Mucosa of stomach (tissue), 1 donor: Measurements from ENCODE around the gene GATD1.

ENCODE experiments used
- H3K27me3 ChIP-seq: one replicate; pipeline ENCODE4 v1.7.0; 2013; ENCODE audit warnings: mild to moderate bottlenecking, low read length; ENCODE audit not compliant: control insufficient read depth, insufficient read depth
- H3K36me3 ChIP-seq: one replicate; pipeline ENCODE4 v1.7.0; 2013; ENCODE audit warnings: low read length; ENCODE audit not compliant: control insufficient read depth, insufficient read depth
- H3K4me1 ChIP-seq: one replicate; pipeline ENCODE4 v1.7.0; 2013; ENCODE audit warnings: mild to moderate bottlenecking, low read length; ENCODE audit not compliant: control insufficient read depth, insufficient read depth
- H3K4me3 ChIP-seq: one replicate; pipeline ENCODE4 v1.7.0; 2013; ENCODE audit warnings: low read length
- H3K9ac ChIP-seq: one replicate; pipeline ENCODE4 v1.7.0; 2013; ENCODE audit warnings: mild to moderate bottlenecking, low read length, moderate library complexity
- H3K9me3 ChIP-seq: one replicate; pipeline ENCODE4 v1.7.0; 2013; ENCODE audit warnings: mild to moderate bottlenecking, low read length, moderate library complexity; ENCODE audit not compliant: control insufficient read depth
- donor health status: Pancreatic carcinoma.

The GATD1 gene

DNA sequence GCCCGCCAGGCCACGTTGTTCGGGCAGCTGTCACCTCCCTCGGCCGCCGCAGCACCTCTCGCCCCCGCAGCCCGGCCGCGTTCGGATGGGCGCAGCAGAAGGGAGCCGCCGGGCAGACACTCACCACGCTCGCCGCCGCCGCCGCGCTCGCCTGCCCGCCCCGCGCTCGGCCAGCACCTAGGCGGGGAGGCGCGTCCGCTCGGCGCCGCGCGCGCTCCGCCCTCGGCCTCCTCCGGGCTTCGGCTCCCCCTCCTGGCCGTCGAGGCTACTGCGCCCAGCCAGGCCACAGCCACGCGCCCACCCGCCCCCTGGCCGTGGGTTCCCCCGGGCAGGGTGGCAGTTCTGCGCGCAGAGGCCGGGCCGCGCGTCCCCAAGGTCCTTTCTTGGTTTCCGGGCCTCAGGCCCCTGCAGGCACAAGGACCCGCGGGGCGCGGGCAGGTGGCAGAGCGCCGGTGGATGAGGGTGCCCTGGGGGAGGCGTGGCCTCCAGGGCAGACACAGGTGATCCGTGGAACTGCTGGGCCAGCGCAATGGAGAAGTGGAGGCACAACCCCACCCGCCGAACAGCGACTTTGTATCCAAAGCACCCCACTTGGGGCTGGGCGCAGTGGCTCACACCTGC, 20.9 kb upstream of the GATD1 start, which contains the start of gene SLC25A22:
SLC25A22 (minus strand) TSS at position 189 of the 621 bp plus-strand sequence. CDS start 3,275 bp downstream, outside the sequence.
- H3K9me3 ChIP-seq, result no peaks in the 10 kb centered on the region
- H3K4me3 ChIP-seq, result peak within 1 kb of the TSS; percentile 35
- H3K9ac ChIP-seq, result peak within 1 kb of the TSS; percentile 65
- no peaks in the 10 kb centered on the region for H3K27me3 ChIP-seq
- no peaks in the 10 kb centered on the region for H3K36me3 ChIP-seq
- peaks cover 29% of the 10 kb centered on the region for H3K4me1 ChIP-seq

DNA sequence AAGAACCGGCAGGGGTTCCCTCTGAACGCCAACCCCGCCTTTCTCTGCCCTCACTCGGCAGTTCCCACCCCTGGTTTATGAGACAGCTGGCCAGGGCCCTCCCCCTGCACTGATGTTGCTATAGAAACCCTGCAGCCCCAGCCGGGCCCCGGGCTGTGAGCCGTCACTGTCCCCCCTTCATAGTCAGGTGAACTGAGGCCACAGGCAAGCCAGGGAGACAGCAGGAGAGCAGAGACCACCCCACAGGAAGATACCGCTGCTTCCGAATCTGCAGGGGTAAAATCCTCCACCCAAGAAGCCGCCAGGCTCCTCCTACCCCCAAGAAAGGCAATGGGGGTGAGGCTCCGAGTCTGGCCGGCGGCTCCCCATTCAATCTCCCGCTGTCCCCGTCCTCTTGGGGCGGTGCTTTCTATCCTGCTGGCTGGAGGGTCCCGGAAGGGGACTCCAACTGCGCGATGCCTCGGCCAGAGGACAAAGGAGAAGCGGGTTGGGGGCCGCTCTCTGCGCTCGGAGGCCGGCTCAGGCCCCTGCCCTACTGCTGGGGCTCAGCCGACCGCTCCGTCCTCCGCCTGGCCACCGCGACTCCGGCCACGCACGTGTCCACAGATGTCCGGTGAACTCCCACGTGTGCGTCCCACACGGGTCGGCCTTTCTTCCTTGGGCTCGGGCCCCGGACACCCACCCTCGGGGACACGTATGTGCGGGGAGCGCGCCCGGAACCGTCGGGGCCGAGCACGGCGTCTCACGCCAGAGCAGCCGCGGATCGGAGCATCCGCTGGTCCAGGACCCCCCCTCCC, 20.2 kb upstream of the GATD1 start:
- no peaks in the 10 kb centered on the region for H3K27me3 ChIP-seq
- H3K4me1 ChIP-seq, result peaks cover 29% of the 10 kb centered on the region
- no peaks in the 10 kb centered on the region for H3K9me3 ChIP-seq
- H3K4me3 ChIP-seq, result peak overlapping the region; percentile 35
- no peaks in the 10 kb centered on the region for H3K36me3 ChIP-seq
- H3K9ac ChIP-seq, result peak overlapping the region; percentile 65

DNA sequence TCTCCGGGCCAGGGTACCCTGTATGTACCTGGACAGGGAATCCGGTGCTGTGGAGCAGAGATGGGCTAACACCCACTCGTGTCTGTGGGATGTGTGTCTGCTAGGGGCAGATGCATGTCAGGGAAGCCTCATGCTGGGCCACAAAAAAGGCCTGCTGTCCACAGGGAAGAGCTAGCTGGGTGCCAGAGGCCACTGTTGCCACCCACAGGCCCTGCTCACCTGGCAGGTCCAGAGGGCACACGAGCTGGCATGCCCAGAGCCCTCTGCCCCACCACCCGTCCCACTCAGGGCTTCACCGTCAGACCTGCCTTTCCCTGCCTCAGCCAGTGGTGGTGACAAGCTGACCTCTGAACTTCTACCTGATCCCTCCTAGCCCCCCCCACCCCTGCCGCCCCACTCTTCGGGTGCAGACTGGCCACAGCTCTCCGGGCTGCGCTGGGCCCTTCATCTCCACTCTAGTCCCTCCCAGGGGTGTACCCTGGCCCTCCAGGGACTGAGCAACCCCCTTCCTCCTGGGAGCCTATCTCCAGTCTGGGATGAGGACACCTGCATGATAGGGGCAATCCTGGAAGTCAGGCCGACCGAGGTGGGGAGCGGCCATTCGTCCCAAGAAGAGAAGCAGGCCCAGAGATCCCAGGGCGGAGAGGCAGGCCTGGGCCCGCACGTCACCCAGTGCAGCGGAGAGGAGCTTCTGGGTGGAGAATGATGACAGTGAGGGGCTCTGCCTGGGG, 19.4 kb upstream of the GATD1 start:
- peak overlapping the region; percentile 65 for H3K9ac ChIP-seq
- H3K27me3 ChIP-seq, result no peaks in the 10 kb centered on the region
- no peaks in the 10 kb centered on the region for H3K36me3 ChIP-seq
- peaks cover 29% of the 10 kb centered on the region for H3K4me1 ChIP-seq
- H3K9me3 ChIP-seq, result no peaks in the 10 kb centered on the region
- H3K4me3 ChIP-seq, result peak overlapping the region; percentile 73

DNA sequence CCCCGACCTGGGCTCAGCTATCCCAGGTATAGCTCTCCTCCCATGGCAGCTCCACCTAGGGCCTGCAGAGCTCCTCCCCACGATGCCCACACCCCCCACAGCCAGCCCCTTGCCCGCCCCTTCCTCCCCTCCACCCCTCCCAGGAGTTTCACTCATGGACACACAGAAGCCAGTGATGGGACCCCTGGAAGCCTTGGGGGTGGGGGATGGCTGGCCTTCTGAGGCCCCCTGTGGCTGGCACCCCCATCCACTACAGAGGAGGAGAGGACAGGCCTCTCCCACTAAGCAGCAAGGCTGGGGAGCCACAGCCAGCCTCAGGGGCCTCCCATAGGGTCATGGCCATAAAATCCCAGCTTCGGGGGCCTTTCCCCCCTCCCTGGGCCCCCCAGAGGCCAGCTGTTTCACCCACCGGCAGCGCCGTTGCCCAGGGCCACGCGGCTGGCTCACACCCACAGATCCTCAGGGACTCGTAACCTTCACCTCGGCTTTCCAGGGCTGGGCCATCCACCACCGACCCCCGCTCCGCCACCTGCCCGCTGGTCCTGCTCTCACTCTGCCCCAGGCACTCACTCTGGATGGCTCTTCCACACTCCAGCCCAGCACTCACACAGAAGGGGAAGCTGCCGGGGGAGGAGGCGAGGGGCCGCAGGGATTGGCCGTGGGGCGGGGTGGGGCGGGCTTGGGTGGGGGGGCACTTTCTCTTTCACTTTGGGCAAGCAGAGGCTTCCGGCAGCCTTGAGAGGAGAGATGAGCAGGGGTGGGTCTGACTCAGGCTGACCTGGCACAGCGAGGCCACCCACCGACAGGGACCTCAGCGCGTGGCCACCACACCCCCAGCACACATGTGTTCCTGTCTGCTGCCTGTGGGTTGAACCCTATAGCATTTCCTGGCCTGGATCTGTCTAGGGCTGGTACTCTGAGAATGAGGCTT, 18.6 kb upstream of the GATD1 start:
- Histone ChIP-seq H3K4me3 (peak overlapping the region; percentile 73), H3K27me3 (no peaks in the 10 kb centered on the region), H3K4me1 (peaks cover 29% of the 10 kb centered on the region), H3K9me3 (no peaks in the 10 kb centered on the region), H3K36me3 (no peaks in the 10 kb centered on the region), H3K9ac (peak overlapping the region; percentile 76)

DNA sequence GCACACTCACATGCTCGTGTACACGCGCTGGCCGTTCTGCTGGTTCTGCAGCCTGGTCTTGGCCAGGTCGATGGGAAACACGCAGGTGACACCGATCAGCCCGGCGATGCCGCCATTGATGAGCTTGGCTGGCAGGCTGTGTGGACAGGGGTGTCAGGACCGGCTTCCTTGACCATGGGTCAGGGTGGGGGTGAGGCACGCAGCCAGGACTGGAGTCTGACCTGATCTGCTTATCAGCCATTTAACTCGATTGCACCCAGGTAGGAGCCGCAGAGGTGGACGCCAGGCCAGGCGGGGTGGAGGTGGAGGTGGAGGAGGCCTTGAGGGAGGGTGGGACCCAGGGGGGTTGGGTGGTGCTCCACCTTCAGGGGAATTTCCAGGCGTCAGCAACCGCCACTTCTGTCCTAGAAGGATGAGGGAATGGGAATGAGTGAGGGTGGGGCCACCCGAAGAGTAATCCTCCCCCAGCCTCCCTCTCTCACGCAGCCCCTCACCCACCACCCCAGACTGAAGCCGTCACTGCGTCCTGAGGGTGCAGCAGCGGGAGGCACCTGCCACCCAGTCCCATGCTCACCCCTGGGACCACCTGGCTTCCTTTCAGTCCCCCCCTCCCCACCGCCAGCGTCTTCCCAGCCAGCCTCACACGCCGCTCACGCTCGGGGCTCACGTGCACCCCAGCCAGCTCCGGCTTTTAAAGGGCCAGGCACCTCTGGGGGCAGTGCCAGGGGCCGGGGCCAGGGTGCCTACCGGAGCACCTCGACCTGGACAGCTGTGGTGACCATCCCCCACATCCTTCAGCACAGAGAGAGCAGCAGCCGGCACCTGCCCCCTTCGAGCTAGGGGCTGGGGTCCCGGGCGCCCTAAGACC, 17.7 kb upstream of the GATD1 start:
- no peaks in the 10 kb centered on the region for H3K9me3 ChIP-seq
- H3K36me3 ChIP-seq, result no peaks in the 10 kb centered on the region
- peaks cover 29% of the 10 kb centered on the region for H3K4me1 ChIP-seq
- H3K9ac ChIP-seq, result peak overlapping the region; percentile 76
- no peak overlapping the region for H3K4me3 ChIP-seq
- no peaks in the 10 kb centered on the region for H3K27me3 ChIP-seq

DNA sequence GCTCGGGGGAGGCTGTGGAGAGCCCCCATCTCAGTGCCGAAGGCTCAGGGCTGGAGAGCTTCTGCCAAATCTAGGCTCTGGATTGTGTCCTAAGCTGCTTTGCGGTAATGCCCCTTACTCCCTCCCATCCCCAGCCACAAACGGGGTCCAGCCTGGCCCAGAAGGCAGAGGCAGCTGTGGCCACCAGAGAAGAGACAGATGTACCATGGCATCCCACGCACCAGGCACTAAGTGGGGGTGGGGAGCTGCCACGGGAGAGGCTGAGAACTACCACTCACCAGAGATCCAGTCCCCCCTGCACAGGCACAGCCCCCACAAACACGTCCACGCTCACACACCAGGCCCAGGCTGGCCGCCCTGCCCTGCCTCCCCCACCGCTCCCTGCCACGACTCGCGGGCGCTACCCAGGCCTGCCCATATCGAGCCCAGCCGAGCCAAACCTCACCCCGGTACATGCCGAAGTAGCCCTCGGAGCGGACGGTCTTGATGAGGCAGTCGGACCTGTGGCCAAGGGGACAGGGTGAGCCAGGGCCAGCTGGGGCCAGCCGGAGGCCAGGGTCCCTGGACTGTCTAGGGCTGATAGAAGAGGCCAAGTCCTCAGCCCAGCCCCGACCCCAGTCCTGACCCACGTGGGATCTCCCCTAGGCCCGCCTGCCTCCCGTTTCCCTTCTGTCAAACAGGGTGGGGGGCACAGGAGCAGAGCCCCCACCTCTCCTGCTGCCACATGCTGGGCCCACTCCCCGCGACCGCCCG, 16.9 kb upstream of the GATD1 start:
- Histone ChIP-seq H3K9me3 (no peaks in the 10 kb centered on the region), H3K36me3 (no peaks in the 10 kb centered on the region), H3K4me1 (peaks cover 29% of the 10 kb centered on the region), H3K4me3 (no peak overlapping the region), H3K27me3 (peaks cover 5% of the 10 kb centered on the region), H3K9ac (no peak overlapping the region)

DNA sequence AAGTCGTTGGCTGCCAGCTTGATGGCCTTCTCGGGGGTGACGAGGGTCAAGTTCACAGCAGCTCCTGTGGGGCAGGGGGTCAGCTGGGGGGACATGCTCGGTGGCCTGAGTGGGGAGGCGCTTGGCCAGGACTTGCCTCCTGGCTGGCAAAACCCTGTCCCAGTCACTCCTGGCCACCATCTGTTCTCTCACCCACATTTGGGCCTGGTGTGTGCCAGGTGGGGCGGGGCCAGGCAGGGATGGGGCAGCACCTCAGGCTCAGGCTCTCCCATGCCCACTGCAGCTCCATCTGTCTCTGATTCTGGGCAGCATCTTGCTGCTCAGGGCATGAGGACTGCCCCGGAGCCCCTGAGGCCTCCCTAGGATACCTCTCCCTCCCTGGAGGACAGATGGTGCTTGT, 16.3 kb upstream of the GATD1 start:
- Histone ChIP-seq H3K9ac (no peak overlapping the region), H3K36me3 (no peaks in the 10 kb centered on the region), H3K4me3 (no peak overlapping the region), H3K27me3 (peaks cover 11% of the 10 kb centered on the region), H3K4me1 (peaks cover 29% of the 10 kb centered on the region), H3K9me3 (no peaks in the 10 kb centered on the region)

DNA sequence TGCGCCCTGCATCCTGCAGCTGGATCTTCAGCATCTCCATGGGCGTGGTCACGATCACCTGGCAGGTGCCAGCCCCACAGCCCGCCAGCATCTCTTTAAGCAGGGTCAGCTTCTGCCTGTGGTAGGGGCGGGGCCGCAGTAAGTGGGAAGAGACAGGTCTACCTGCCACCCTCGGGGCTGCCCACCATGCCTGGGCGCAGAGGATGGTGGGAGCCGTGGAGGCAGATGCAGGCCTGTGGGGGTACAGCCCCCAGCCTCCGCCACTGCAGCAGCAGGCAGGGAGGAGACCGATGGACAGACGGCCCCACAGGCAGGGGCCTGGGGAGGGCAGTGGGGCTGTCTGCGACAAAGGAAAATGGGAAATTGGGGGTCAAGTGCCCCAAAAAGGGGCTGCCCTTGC, 15.6 kb upstream of the GATD1 start:
- peaks cover 11% of the 10 kb centered on the region for H3K27me3 ChIP-seq
- no peaks in the 10 kb centered on the region for H3K36me3 ChIP-seq
- peaks cover 29% of the 10 kb centered on the region for H3K4me1 ChIP-seq
- H3K9me3 ChIP-seq, result no peaks in the 10 kb centered on the region
- no peak overlapping the region for H3K4me3 ChIP-seq
- no peak overlapping the region for H3K9ac ChIP-seq

DNA sequence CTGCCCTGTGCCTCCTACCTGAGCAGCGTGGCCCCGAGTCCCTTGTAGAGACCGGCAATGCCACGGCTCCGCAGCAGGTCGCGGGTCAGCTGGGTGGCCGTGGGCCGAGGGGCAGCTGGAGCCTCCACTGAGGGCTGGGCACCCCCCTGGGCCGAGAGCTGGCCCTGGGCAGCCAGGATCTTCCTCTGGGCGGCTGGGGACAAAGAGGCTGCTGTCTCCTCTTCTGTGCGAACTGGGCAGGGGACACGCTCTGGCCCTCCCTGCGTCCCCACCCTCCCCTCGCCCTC, 15.2 kb upstream of the GATD1 start:
- no peak overlapping the region for H3K9ac ChIP-seq
- peaks cover 26% of the 10 kb centered on the region for H3K4me1 ChIP-seq
- no peak overlapping the region for H3K4me3 ChIP-seq
- no peaks in the 10 kb centered on the region for H3K9me3 ChIP-seq
- no peaks in the 10 kb centered on the region for H3K36me3 ChIP-seq
- peaks cover 11% of the 10 kb centered on the region for H3K27me3 ChIP-seq

DNA sequence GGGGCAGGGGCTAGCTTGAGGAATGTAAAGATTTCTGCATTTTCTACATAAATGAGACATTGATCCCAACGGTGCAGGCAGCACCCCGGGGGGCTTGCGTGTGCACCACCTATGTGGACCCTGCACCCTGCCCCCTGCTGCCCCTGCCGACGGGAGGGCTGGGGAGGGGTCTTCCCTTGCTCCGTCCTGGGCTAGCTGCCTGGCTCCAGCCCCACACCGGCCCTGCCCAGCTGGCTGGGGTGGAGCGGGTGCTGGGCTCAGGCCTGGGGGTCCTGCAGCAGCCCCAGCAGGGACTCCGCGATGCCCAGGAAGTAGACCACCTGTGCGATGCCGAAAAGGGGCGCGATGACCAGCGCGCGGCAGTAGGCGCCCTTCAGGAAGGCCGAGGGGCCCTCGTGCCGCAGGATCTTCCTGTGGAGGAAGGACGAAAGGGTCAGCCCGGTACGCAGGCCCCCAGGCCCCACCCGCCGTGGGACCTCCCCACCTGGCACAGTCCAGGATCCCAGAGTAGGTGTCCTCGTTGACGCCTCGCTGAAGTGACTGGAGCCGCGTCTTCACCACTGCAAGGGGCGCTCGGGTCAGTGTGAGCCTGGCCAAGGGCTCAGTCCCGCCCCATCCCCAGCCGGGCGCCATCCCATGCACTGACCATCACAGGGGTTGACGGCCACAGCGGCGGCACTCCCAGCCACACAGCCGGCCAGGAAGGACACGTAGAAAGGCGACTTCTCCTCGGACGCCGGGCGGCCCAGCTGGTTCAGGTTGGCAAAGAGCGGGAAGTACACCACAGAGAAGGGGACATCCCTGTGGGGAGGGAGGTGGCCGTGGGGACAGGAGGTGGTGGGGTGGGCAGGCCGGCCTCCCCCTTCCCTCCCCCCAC, 14.6 kb upstream of the GATD1 start:
- Histone ChIP-seq H3K9me3 (no peaks in the 10 kb centered on the region), H3K4me3 (no peak overlapping the region), H3K4me1 (peaks cover 20% of the 10 kb centered on the region), H3K27me3 (peaks cover 11% of the 10 kb centered on the region), H3K9ac (no peak overlapping the region), H3K36me3 (no peaks in the 10 kb centered on the region)
